MCF 10A (cell line): ENCODE data around the gene MRGPRF. TPM values are rescaled to one million over a fixed set of nuclear protein-coding genes. Genes with fewer than 3 reads are reported as not detected.

Experiments
- BruUV-seq: library from RNA; stranded (reverse); fragments of 400-500 nt; replicated peaks from 2 replicates; lab custom pipeline; 2021; lab: Mats Ljungman, UMichigan
- CTCF ChIA-PET: fragments of 300-600 bp; sonication (Branson Sonifier 250); formaldehyde crosslinking; extraction: SDS; loops from one replicate; lab custom pipeline; 2021; ENCODE audit warnings: antibody characterized with exemption, inconsistent platforms; lab: Yijun Ruan, JAX
- POLR2A ChIA-PET: fragments of 300-600, 350-650 bp; sonication (Branson Sonifier 250); formaldehyde crosslinking; extraction: SDS; loops from one replicate; lab custom pipeline; 2020; ENCODE audit warnings: antibody characterized with exemption, inconsistent platforms; lab: Yijun Ruan, JAX
- DNase-seq: peaks from one replicate; pipeline ENCODE4 v3.0.0-alpha.2; 2018; ENCODE audit not compliant: unreplicated experiment
- H3K27ac Mint-ChIP-seq: one replicate; pipeline ENCODE4 v1.8.0; 2022; ENCODE audit warnings: mild to moderate bottlenecking, low read depth, mixed read lengths; ENCODE audit not compliant: unreplicated experiment
- H3K27me3 Mint-ChIP-seq: one replicate; pipeline ENCODE4 v1.8.0; 2022; ENCODE audit warnings: mixed read lengths; ENCODE audit not compliant: insufficient read depth, unreplicated experiment
- H3K36me3 Mint-ChIP-seq: one replicate; pipeline ENCODE4 v1.8.0; 2022; ENCODE audit warnings: mild to moderate bottlenecking, moderate library complexity, mixed read lengths; ENCODE audit not compliant: insufficient read depth, unreplicated experiment
- H3K4me1 Mint-ChIP-seq: one replicate; pipeline ENCODE4 v1.8.0; 2022; ENCODE audit warnings: mixed read lengths; ENCODE audit not compliant: insufficient read depth, unreplicated experiment
- H3K4me3 Mint-ChIP-seq: one replicate; pipeline ENCODE4 v1.8.0; 2022; ENCODE audit warnings: mild to moderate bottlenecking, moderate library complexity, mixed read lengths; ENCODE audit not compliant: unreplicated experiment
- H3K9me3 Mint-ChIP-seq: one replicate; pipeline ENCODE4 v1.8.0; 2022; ENCODE audit warnings: mixed read lengths; ENCODE audit not compliant: unreplicated experiment
- CTCF ChIP-seq: fragments of 200-600 bp; IDR thresholded peaks from one replicate; pipeline ENCODE4 v1.8.0; 2022; ENCODE audit warnings: antibody characterized with exemption, mild to moderate bottlenecking; ENCODE audit not compliant: unreplicated experiment
- intact Hi-C: fragments of 100-400 bp; cut with micrococcal nuclease; formaldehyde crosslinking; loops from 2 replicates; pipeline ENCODE4 v1.14.1; 2022
- total RNA-seq: library from RNA; stranded (reverse); gene quantifications from 2 replicates; pipeline ENCODE4 v1.2.3, GENCODE V29; 2022

Gene MRGPRF
- total RNA-seq, 1 experiment from 2014 or later: not detected

- H3K9me3 Mint-ChIP-seq: no peaks in the 10 kb centered on the region
- no peaks in the 10 kb centered on the region for H3K36me3 Mint-ChIP-seq
- DNase-seq: no peak
- peaks cover 12% of the 10 kb centered on the region for H3K27me3 Mint-ChIP-seq
- intact Hi-C loops: no loop called here
- peaks cover 14% of the 10 kb centered on the region for H3K4me1 Mint-ChIP-seq
- ChIA-PET POLR2A (no interaction called here), CTCF (interaction anchor here (0.8 to 1.9 kb wide), 3 partner anchors 11 to 33 kb away, joined by 3 to 6 read pairs (median 4); no protein-coding TSS in a partner anchor)
- H3K4me3 Mint-ChIP-seq: no peak overlapping the region
- no peak for TF ChIP-seq CTCF
- no TSS peak for BruUV-seq
- H3K27ac Mint-ChIP-seq: no peak overlapping the region
Measured at GRCh38 chr11:69012092-69013008, 696 bp downstream of the MRGPRF start.

- Mint-ChIP-seq H3K4me3 (no peak overlapping the region), H3K9me3 (no peaks in the 10 kb centered on the region), H3K4me1 (peaks cover 14% of the 10 kb centered on the region), H3K27me3 (peaks cover 5% of the 10 kb centered on the region), H3K36me3 (no peaks in the 10 kb centered on the region), H3K27ac (no peak overlapping the region)
- intact Hi-C loops: no loop called here
- ChIA-PET CTCF (interaction anchor here (1.0 to 1.9 kb wide), 2 partner anchors 10 to 19 kb away, joined by 4 to 6 read pairs; no protein-coding TSS in a partner anchor), POLR2A (no interaction called here)
- BruUV-seq: no TSS peak
- no peak for DNase-seq
- TF ChIP-seq CTCF: no peak
Measured at GRCh38 chr11:69011624-69012091, 1.4 kb downstream of the MRGPRF start.

- no TSS peak for BruUV-seq
- peaks cover 14% of the 10 kb centered on the region for H3K4me1 Mint-ChIP-seq
Measured at GRCh38 chr11:69010964-69011623, 2.0 kb downstream of the MRGPRF start.

More at GRCh38 chr11:69010964-69011623, 2.0 kb downstream of the MRGPRF start:
- Mint-ChIP-seq H3K4me3 (no peak overlapping the region), H3K27ac (no peak overlapping the region), H3K36me3 (no peaks in the 10 kb centered on the region), H3K27me3 (no peaks in the 10 kb centered on the region), H3K9me3 (no peaks in the 10 kb centered on the region)
- DNase-seq: peak; percentile 57
- TF ChIP-seq CTCF: no peak
- intact Hi-C loops: no loop called here
- CTCF ChIA-PET: interaction anchor here (1.0 kb wide), 1 partner anchor 20 kb away, joined by 4 read pairs; no protein-coding TSS in a partner anchor
- POLR2A ChIA-PET: no interaction called here
